GM12873 (cell line): ENCODE results near the gene CYP21A2.

Source experiments
- CTCF ChIP-seq: IDR thresholded peaks from 2 replicates; pipeline ENCODE4 v1.5.1; 2012; ENCODE audit warnings: low read depth, mild to moderate bottlenecking, moderate library complexity, low read length, control low read depth; ENCODE audit not compliant: insufficient read depth; ENCODE audit errors: missing control alignments

The CYP21A2 gene

DNA sequence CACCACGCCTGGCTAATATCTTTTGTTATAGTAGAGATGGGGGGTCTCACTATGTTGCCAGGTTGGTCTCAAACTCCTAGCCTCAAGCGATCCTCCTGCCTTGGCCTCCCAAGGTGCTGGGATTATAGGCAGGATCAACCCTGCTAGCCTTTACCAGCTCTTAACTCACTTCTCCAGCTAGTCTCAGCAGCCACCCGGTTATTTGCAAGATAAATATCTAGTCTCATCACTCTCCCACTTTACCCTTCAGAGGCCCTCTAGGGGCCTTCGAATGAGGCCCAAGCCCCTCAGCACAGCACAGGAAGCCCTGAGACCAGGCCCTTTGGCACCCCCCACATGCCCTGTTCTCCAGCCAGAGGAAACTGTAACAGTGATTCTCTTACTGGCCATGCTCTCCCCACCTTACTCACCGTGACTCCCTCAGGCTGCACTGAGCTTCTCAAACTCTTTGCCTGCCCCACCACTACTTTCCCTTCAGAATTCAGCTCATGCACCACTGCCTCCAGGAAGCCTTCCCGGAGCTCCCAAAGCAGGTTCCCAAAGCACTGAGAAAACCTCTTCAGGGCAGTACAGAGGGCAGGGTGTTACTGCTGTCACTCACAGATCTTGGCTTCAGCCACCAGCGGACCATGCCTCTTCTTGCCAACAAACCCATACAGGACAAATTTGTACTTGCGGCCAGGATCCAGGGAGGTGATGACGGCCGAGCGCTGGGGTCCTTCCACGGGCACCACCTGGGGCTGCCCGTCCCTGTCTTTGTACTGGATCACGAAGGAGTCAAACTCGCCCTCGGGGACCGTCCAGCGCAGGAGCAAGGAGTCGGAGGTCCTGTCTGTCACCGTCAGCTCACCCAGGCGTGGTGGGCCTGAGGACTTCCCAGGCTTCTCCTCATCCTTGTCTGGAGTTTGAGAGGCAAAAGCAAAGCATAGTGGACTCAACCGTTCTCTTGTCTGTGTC is 45.9 kb downstream of the CYP21A2 start:
- TF ChIP-seq CTCF, result no peak

DNA sequence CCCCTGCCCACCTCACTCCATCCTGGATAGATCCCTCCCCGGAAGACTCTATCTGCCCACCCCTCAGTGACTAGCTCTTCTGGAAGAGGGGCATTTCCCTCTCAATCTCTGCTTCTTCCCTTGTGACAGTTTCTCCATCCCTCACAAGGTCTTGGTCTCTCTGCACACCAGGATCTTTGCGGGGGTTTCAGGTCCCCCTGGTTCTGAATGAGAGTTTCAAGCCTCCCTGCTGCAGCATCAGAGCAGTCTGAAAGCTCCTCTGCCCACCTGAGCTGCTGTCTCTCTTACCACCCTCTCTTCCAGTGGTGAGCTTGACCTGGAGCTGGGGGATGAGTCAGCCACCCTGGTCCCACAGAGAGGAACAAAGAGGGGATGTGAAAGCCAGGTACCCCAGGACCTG is 46.6 kb downstream of the CYP21A2 start:
- TF ChIP-seq CTCF, result no peak

- TF ChIP-seq CTCF, result no peak
Measured at GRCh38 chr6:32085759-32086459, 47.7 kb downstream of the CYP21A2 start.

DNA sequence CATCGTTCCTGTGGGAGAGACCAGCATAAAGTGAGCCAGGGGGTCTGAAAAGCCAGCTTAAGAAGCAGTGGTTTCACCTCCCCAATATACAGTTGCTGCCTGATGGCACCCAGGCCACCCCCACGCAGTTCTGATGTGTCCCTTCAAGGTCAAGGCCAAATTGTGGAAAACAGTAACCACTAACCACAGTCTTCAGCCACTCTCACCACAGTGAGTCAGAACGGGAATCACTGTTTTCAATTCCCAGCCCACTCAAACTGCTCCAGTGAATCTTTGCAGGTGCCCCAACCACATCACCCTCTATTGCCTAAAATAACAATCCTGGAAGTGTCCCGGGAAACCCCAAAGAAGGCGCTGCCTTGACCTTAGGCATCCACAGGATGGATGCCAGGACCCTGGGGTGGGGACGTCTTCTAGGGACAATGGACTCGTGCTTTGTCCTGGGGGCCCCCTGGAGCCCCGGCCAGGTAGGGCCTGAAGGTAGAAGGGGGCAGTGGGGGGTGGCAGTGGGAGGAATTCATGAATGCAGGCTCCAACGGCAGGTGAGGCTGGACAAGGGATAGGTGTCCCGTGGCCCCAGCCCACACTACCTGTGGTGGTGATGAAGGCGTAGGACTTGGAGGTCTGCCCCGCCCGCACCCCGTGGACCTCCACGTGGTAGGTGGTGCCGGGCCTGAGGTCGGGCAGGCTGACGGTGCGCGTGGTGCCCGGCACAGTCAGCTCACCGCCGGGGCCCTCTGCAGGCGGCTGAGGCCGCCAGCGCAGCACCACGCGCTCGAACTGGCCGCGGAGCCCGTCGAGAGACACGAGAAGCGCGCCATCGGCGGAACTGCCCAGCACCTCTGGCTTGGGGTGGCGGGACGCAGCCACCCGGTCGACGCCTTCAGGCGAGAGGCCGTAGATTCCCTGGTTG is 48.7 kb downstream of the CYP21A2 start:
- no peak for TF ChIP-seq CTCF

- peak; percentile 56 for TF ChIP-seq CTCF
Measured at GRCh38 chr6:32087574-32088486, 49.6 kb downstream of the CYP21A2 start.

- no peak for TF ChIP-seq CTCF
Measured at GRCh38 chr6:32088487-32089049, 50.4 kb downstream of the CYP21A2 start.
